ENCODE measurements around the gene NAA10.
A peak's percentile ranks its signal among the peaks of the same experiment; 100 is the strongest.

NAA10 gene

DNA sequence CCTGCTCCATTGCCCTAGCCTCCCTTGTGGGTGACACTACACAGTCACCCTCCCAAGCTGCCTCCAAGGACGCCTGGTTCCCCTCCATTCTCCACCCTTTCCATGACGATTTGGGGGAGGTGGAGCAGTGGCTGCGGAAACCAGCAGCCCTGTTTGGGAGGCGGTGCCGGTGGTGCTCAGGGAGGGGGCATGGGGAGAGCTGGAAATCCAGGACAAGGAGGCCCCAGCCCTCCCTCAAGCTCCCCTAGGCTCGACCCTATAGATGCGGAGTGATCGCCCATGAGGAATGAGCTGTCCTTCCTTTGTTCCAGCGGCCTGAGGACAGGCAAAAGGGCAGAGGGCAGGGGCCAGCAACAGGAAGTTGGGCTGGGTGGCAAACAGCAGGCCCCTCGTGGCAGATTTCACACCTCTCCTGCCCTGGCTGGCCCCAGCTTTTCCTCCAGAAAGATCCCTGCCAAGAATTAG, 13.2 kb upstream of the NAA10 start:
- DNase-seq (ENCODE audit: low spot score), result no peak

GRCh38 chrX:153947009-153947769, 12.4 kb upstream of the NAA10 start:
- peak; percentile 74 for DNase-seq (ENCODE audit: low spot score)

DNA sequence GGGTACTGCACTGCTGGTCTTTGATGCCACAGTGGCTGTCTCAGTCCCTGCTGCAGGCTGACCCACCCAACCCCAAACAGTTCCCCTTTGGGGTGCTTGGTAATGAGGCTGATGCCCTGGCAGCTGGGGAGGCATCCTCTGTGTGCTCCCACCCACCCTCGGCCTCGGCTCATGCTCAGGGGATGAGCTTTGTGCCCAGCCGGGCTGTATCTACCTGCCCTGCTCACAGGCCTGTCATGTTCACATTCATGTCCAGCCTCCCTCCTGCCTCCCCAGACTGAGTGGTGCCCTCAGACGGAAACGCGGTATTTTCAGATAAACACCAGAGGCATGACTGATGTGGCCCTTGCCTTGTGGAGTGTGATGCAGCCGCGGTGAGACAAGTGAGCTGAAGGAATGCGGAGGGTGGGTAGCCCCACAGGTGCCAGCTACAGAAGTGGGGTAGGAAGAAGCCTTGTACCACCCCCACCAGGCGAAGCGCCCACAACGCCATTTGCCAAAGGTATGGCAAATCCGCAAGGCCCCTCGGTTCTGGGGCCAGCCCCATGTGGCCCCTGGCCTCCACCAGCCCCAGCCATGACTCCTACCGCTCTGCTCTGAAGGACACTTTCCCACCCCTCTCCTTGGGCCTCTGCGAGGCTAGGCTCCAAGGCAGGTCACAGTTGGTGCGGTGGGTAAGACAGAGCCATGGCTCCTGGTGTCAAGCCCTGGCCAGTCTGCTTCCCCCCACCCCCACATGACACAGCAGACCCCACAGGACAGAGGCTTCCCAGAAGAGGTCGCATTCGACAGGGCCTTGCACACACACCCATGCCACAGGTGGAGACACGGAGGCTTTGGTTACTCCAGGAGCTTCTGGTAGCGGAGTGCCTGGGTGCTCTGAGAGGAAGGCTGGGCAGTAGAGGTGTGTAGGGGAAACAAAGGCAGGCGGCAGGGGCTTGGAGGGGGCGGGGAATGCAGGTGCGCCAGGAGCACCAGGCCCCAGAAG, 11.4 kb upstream of the NAA10 start:
- no peak for DNase-seq (ENCODE audit: low spot score)

DNA sequence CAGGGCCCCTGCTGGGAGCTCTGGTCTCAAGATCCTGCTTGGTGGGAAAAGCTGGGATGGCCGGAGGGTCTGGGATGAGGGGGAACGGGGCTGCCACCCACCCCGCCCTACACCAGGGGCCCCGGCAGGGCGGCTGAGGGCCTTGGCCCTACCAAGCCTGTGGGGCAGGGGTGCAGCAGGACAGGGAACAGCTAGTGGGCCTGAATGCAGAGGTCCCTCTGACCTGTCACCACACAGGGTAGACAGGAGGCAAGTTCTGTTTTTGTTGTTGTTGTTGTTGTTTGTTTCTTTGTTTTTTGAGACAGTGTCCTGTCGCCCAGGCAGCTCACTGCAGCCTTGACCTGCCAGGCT, 9.9 kb upstream of the NAA10 start:
- no peak for DNase-seq (ENCODE audit: low spot score)

GRCh38 chrX:153944140-153944799, 9.4 kb upstream of the NAA10 start, which contains the start of gene RENBP:
Gene RENBP, minus strand, starts transcription at chrX:153944643. Its CDS starts 33 bp downstream, at chrX:153944610.
- no peak for DNase-seq (ENCODE audit: low spot score)

GRCh38 chrX:153941336-153942252, 6.8 kb upstream of the NAA10 start:
- DNase-seq (ENCODE audit: low spot score), result no peak

DNA sequence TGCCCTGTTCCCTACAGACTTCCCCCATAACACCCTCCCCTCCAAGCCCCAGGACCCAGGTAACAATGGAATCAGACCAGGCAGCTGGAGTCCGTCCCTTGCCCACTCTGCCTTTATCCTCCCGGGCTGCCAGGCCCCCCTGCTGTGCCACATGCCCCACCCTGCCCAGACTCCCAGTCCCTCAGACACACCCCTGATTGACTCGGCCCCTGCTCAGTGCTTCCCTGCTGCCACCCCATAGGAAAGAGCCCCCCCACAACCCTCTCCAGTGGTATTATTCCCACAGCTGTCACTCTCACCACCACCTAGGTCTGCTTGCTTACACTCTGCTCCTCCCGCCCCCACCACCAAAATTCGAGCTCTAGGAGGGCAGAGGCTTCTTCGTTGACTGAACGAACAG, 4.7 kb upstream of the NAA10 start:
- DNase-seq (ENCODE audit: low spot score), result no peak

- no peak for DNase-seq (ENCODE audit: low spot score)
Measured at GRCh38 chrX:153938226-153938786, 3.5 kb upstream of the NAA10 start.

- DNase-seq (ENCODE audit: low spot score), result no peak
Measured at GRCh38 chrX:153937056-153937455, 2.2 kb upstream of the NAA10 start.

DNA sequence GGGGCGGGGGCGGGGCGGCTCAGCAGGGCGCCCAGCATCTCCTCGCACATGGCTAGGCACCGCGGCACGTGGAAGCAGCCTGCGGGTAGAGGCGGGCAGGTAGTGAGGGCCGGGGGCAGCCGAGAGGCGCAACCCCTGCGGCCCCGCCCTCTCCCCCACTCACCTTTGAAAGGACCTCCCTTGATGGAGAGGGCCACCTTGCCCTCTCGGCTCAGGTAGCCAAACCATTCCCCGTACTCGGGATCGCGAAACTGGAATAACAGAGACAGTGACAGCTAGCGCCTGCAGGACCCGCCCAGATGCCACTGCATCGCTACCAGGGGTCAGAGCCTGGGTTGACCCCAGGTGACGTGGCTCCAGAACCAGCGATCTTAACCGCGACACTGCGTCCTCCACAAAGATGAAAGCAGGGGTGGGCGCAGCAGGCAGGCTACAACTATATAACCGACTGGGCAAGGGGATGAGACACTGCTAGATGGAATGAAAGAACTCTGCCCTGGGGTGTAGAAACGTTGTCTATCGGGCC, 552 bp upstream of the NAA10 start:
- DNase-seq (ENCODE audit: low spot score), result no peak

GRCh38 chrX:153934148-153934761, 582 bp downstream of the NAA10 start:
- no peak for DNase-seq (ENCODE audit: low spot score)

GRCh38 chrX:153933748-153934147, 1.1 kb downstream of the NAA10 start:
- DNase-seq (ENCODE audit: low spot score), result no peak

DNA sequence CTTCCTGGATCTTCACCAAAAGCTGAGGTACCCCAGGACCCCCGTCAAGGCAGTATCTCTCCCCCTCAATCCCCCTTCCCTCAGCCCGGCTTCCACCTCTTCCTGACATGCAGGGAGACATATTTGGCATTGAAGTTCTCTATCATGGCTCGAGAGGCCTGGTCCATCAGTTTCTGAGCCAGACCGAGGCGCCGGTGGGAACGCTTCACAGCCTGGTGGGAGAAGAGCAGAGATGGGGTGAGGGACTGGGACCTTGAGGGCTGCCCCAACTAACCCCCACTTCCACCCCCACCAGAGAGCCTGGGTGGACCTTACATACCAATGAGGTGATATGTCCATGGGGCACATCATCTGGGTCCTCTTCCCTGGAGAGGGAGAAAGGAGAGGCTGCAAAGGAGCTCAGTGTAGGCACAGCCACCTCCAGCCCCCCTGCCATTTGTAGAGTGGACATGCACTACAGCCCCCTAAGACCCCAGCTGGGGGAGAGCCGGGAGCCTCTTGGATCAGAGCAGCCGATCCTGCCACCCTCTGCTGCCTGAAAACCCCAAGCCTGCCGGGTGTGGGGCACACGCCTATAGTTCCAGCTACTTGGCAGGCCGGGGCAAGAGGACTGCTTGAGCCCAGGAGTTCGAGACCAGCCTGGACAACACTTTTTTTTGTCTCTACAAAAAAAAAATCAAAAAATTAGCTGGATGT, 2.5 kb downstream of the NAA10 start:
- DNase-seq (ENCODE audit: low spot score), result no peak

DNA sequence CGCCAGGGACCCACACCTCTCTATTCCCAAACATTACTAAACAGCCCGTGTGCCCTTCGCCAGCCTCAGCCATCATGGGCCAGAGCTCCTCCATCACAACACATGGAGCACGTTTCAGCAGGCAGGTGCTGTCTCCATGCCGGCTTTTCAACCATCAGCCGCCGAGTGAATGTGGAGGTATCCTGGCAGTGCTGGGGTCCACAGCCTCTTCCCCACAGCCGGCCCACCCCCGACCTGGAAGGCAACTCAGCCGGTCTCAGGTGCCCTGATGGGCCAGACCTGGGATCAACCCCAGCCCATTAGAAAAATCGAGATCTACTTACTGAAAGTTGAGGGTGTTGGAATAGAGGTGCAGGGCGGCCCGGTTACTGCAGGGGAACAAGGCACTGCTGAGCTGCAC, 3.1 kb downstream of the NAA10 start:
- no peak for DNase-seq (ENCODE audit: low spot score)

DNA sequence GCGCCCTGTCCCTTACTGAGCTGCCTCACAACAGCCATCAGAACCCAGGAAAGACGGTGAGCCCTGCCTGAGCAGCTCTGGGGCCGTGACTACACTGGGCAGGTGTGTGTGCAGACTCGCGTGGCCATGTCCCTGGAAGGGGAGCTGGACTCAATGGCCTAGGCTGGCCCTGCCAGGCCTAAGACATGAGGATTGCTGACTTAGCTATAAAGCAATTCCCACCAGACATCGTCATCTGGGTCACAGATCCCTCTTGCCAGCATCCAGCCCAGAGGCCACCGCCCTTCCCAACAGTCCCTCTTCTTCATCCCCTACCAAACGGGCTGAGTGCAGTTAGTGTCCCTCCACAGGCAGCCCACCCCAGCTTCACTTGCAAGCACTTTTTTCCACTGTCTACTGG, 3.7 kb downstream of the NAA10 start:
- DNase-seq (ENCODE audit: low spot score), result no peak

DNA sequence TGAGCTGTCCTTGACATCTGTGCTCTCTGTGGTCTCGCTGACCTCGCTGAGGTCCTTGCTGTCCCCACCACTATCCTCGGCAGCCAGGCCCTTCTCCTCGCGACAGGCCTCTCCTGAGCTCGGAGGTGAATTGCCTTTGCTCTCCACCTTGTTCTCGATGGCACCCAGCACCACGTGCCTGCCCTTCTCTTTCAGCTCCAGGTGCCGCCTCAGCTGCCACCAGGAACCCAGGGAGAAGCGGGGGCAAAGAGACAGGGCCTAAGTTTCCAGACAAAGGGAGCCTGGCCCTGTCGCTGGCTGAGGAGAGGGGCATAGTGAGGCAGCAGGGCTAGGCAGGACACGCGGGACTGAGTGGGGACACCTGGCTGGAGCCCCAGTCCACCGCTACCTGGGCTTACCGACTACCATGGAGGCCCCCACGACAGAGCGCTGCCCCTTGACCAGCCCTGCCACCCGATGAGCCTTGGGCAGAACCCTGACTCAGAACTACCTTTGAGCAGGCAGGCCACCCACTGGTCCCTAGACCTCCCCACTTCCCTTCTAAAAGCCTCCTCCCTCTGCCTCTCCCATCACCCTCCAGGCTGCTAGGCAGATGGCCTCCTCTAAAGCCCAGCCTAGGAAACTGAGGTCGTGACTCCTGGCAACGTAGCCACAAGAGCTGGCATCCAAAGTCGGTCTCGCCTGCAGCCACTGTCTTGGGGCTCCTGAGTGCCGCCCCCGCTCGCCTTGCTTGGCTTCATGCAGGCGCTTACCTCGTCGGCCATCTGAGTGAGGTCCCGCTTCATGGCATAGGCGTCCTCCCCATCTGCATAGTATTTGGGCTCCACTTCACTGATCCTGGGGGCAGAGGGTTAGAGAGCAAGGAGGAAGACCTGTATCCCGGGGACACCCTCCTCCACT, 4.6 kb downstream of the NAA10 start:
- no peak for DNase-seq (ENCODE audit: low spot score)

DNA sequence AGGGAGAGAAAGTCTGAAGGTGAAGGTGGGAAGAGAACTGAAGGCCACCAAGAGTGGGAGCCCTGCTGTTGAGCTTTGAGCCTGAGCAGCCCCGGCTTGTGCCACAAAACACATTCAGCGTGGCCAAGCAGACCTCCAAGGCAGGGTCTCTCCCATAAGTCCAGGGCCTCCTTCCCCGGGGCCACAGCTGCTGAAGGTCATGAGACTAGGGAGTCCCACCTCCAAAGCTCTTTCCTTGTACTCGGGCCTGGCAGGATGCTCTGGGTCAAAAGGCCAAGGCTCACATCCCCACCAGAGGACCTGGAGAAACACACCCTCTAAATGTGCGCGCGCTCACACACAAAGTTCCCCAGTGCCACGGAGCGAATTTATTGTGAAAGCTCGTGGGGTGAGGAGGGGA, 5.3 kb downstream of the NAA10 start:
- no peak for DNase-seq (ENCODE audit: low spot score)

DNA sequence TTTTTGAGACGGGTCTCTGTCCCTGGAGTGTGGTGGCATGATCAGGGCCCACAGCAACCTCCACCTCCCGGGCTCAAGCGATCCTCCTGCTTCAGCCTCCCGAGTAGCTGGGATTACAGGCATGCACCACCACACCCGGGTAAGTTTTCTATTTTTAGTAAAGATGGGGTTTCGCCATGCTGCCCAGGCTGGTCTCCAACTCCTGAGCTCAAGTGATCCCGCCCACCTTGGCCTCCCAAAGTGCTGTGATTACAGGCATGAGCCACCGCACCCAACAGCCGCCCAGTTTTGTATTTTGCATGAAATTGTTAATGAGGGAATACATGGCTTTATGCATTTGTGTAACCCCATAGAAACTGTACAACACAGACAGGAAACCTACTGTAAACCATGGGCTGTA, 6.0 kb downstream of the NAA10 start:
- DNase-seq (ENCODE audit: low spot score), result no peak
